SU-DHL-6 (cell line): ENCODE measurements around the gene GBP7.

Source experiments
- H2AFZ ChIP-seq: fragments of 200-600 bp; sonication (generic); 2 replicates; pipeline ENCODE4 v1.6.1; 2014; ENCODE audit warnings: low read depth, mild to moderate bottlenecking, moderate library complexity, mixed read lengths, antibody characterized with exemption, low read length; ENCODE audit not compliant: severe bottlenecking
- H3F3A ChIP-seq: fragments of 200-600 bp; shearing (Covaris generic); 2 replicates; pipeline ENCODE4 v1.6.0; 2016; ENCODE audit warnings: antibody characterized with exemption, mild to moderate bottlenecking; ENCODE audit not compliant: insufficient read depth
- H3K27ac ChIP-seq: fragments of 200-600 bp; sonication (generic); 2 replicates; pipeline ENCODE4 v1.5.1; 2016; ENCODE audit warnings: low read depth, mild to moderate bottlenecking, low read length, moderate library complexity, mixed read lengths
- H3K27me3 ChIP-seq: fragments of 200-600 bp; sonication (generic), shearing (Covaris generic); 2 replicates; pipeline ENCODE4 v1.6.0; 2014; ENCODE audit warnings: mild to moderate bottlenecking, low read length
- H3K36me3 ChIP-seq: fragments of 200-600 bp; sonication (generic); 2 replicates; pipeline ENCODE4 v1.6.1; 2014; ENCODE audit warnings: mild to moderate bottlenecking, low read length, mixed read lengths
- H3K4me2 ChIP-seq: fragments of 300-600, 200-600 bp; shearing (Covaris generic), sonication (generic); 2 replicates; pipeline ENCODE4 v1.6.0; 2014; ENCODE audit warnings: low read length, low read depth, mild to moderate bottlenecking; ENCODE audit not compliant: poor library complexity, severe bottlenecking
- H3K4me3 ChIP-seq: fragments of 200-600 bp; sonication (generic); 2 replicates; pipeline ENCODE4 v1.5.1; 2014; ENCODE audit warnings: antibody characterized with exemption, low read length, mild to moderate bottlenecking, mixed read lengths; ENCODE audit not compliant: insufficient read depth, poor library complexity, severe bottlenecking
- H3K79me2 ChIP-seq: fragments of 200-600 bp; sonication (generic); 2 replicates; pipeline ENCODE4 v1.6.1; 2014; ENCODE audit warnings: mild to moderate bottlenecking, low read length, moderate library complexity; ENCODE audit not compliant: insufficient read depth
- H3K9ac ChIP-seq: fragments of 200-600 bp; sonication (generic); 2 replicates; pipeline ENCODE4 v1.7.0; 2014; ENCODE audit warnings: mild to moderate bottlenecking, low read length
- H3K9me2 ChIP-seq: fragments of 200-600 bp; sonication (generic); replicated peaks from 2 replicates; pipeline ENCODE4 v1.6.1; 2014; ENCODE audit warnings: low read length; ENCODE audit not compliant: insufficient read depth
- H3K9me3 ChIP-seq: fragments of 200-600 bp; sonication (generic); 2 replicates; pipeline ENCODE4 v1.6.1; 2014; ENCODE audit warnings: low read length, mixed read lengths; ENCODE audit not compliant: insufficient read depth
- H4K20me1 ChIP-seq: fragments of 200-600 bp; sonication (generic); 2 replicates; pipeline ENCODE4 v1.6.1; 2014; ENCODE audit warnings: low read depth, mild to moderate bottlenecking, antibody characterized with exemption, low read length, moderate library complexity, mixed read lengths
- CTCF ChIP-seq: fragments of 200-600 bp; sonication (generic); IDR thresholded peaks from one replicate; pipeline ENCODE4 v1.5.1; 2017; ENCODE audit warnings: antibody characterized with exemption, mild to moderate bottlenecking, low read length, moderate library complexity; ENCODE audit not compliant: insufficient read depth, poor library complexity, severe bottlenecking
- EZH2phosphoT487 ChIP-seq: fragments of 200-600 bp; sonication (generic), shearing (Covaris generic); conservative IDR thresholded peaks from 2 replicates; pipeline ENCODE4 v1.6.1; 2018; ENCODE audit warnings: mild to moderate bottlenecking, antibody characterized with exemption, low read length, moderate library complexity, mixed read lengths

Gene GBP7

GRCh38 chr1:89089962-89090361 is 85.8 kb downstream of the GBP7 start:
- no peak overlapping the region for H2AFZ ChIP-seq
- no peaks in the 10 kb centered on the region for H3K36me3 ChIP-seq
- no peaks in the 10 kb centered on the region for H3K27me3 ChIP-seq
- H3K79me2 ChIP-seq, result no peaks in the 10 kb centered on the region
- H3K9ac ChIP-seq, result no peak overlapping the region
- no peaks in the 10 kb centered on the region for H3K9me2 ChIP-seq
- H3K9me3 ChIP-seq, result no peaks in the 10 kb centered on the region
- no peaks in the 10 kb centered on the region for H3F3A ChIP-seq
- TF ChIP-seq CTCF (no peak), EZH2phosphoT487 (no peak)
- H3K27ac ChIP-seq, result no peak overlapping the region
- no peak overlapping the region for H3K4me3 ChIP-seq
- no peaks in the 10 kb centered on the region for H4K20me1 ChIP-seq
- H3K4me2 ChIP-seq, result no peak overlapping the region

GRCh38 chr1:89088572-89088971 is 87.2 kb downstream of the GBP7 start:
- Histone ChIP-seq H2AFZ (no peak overlapping the region), H3K27me3 (no peaks in the 10 kb centered on the region), H3K27ac (no peak overlapping the region), H3K4me2 (no peak overlapping the region), H3F3A (no peaks in the 10 kb centered on the region), H3K4me3 (no peak overlapping the region), H3K79me2 (no peaks in the 10 kb centered on the region), H3K36me3 (no peaks in the 10 kb centered on the region), H3K9ac (no peak overlapping the region), H3K9me3 (no peaks in the 10 kb centered on the region), H3K9me2 (no peaks in the 10 kb centered on the region), H4K20me1 (no peaks in the 10 kb centered on the region)
- no peak for TF ChIP-seq CTCF
- no peak for TF ChIP-seq EZH2phosphoT487

DNA sequence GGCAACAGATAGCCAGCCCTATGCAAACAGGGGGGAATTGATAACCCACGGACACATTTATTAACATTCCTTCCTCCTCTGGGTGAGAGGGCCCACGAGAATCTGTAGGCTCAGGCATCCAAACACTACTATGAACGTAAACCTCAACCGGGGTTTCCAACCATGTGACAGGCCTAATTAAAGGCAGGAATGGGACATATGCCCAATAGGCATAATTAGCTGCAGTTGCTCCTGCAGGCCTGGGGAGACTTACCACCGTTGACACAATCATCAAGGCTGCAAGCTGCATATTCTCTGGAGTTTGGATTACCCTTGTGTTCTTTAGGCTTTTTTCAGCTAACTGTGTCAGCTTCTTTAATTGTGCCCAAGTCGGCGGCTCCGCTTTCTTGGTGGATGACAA is 88.6 kb downstream of the GBP7 start:
- no peak overlapping the region for H3K9ac ChIP-seq
- H3K9me2 ChIP-seq, result no peaks in the 10 kb centered on the region
- H3K79me2 ChIP-seq, result no peaks in the 10 kb centered on the region
- no peak overlapping the region for H3K4me3 ChIP-seq
- no peaks in the 10 kb centered on the region for H4K20me1 ChIP-seq
- H3F3A ChIP-seq, result no peaks in the 10 kb centered on the region
- no peaks in the 10 kb centered on the region for H3K36me3 ChIP-seq
- no peaks in the 10 kb centered on the region for H3K9me3 ChIP-seq
- no peak overlapping the region for H3K4me2 ChIP-seq
- no peak overlapping the region for H3K27ac ChIP-seq
- H3K27me3 ChIP-seq, result no peaks in the 10 kb centered on the region
- H2AFZ ChIP-seq, result no peak overlapping the region
- TF ChIP-seq CTCF, result no peak
- no peak for TF ChIP-seq EZH2phosphoT487

DNA sequence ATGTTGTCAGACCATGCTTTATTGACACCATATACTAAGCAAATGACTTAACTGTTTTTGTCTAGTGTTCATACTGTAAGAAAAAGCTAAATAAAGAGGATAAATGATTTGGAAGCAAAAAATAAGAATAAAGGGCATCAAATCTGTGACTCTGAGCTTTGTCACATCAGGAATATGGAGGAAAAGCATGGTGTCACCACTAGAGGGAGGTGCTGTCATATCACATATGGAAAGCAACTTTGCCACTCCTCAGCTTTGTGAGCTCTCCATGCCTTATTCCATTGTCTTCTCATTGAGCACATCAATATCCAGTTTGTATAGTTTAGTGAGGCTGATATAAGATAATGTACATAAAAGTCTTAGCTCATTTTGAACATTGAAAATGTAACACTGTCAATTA is 90.0 kb downstream of the GBP7 start:
- H3K4me2 ChIP-seq, result no peak overlapping the region
- H3K9me3 ChIP-seq, result no peaks in the 10 kb centered on the region
- H3K27ac ChIP-seq, result no peak overlapping the region
- TF ChIP-seq EZH2phosphoT487, result no peak
- TF ChIP-seq CTCF, result no peak
- no peak overlapping the region for H3K4me3 ChIP-seq
- no peaks in the 10 kb centered on the region for H3K27me3 ChIP-seq
- no peak overlapping the region for H3K9ac ChIP-seq
- H3K79me2 ChIP-seq, result no peaks in the 10 kb centered on the region
- no peak overlapping the region for H2AFZ ChIP-seq
- H3K36me3 ChIP-seq, result no peaks in the 10 kb centered on the region
- H4K20me1 ChIP-seq, result no peaks in the 10 kb centered on the region
- H3F3A ChIP-seq, result no peaks in the 10 kb centered on the region
- H3K9me2 ChIP-seq, result no peaks in the 10 kb centered on the region
